B cell (primary cell): Measurements from ENCODE around the gene AUTS2. TPM values are rescaled to one million over a fixed set of nuclear protein-coding genes. Genes with fewer than 3 reads are reported as not detected.

Source experiments
- ATAC-seq: fragments of 200-7000 bp; cut with Tn5 transposase; one replicate; pipeline ENCODE4 v1.10.0; 2021; ENCODE audit warnings: low read depth, mild to moderate bottlenecking, moderate number of reproducible peaks, moderate library complexity
- CTCF ChIA-PET: fragments of 350-600 bp; sonication (Branson Sonifier 250); formaldehyde crosslinking; loops from one replicate; lab custom pipeline; 2021; ENCODE audit warnings: antibody characterized with exemption, inconsistent platforms; lab: Charles Lee
- POLR2A ChIA-PET: fragments of 350-600 bp; sonication (Branson Sonifier 250); formaldehyde crosslinking; loops from one replicate; lab custom pipeline; 2021; ENCODE audit warnings: antibody characterized with exemption; lab: Charles Lee
- DNase-seq: peaks from one replicate; pipeline ENCODE4 v3.0.0; 2013
- H2AFZ ChIP-seq: 2 replicates; pipeline ENCODE4 v1.6.1; 2012; ENCODE audit warnings: mild to moderate bottlenecking, low read depth, low read length; ENCODE audit not compliant: insufficient read depth, poor library complexity, severe bottlenecking
- H3K27ac ChIP-seq, 2 donors: 1 replicate in 1 of 2; 2 replicates in 1 of 2; pipeline ENCODE4 v1.5.1; 2012 to 2013; ENCODE audit warnings: low read length in 2 of 2, mild to moderate bottlenecking in 2 of 2, moderate library complexity in 1 of 2
- H3K27me3 ChIP-seq, 4 experiments: fragments of 200-600 bp in 1 of 4; sonication (generic) in 1 of 4; replicated peaks in 1 of 4; 1 replicate in 2 of 4; 2 replicates in 2 of 4; pipeline versions ENCODE4 v1.6.1 to v1.7.0; 2013 to 2016; ENCODE audit warnings: low read length in 3 of 4, mild to moderate bottlenecking in 2 of 4, mixed read lengths in 1 of 4, moderate library complexity in 1 of 4; ENCODE audit not compliant: insufficient read depth in 4 of 4, control insufficient read depth in 3 of 4; ENCODE audit errors: control extremely low read depth in 1 of 4
- H3K36me3 ChIP-seq, 2 experiments: replicated peaks in 1 of 2; 1 replicate in 1 of 2; 2 replicates in 1 of 2; pipeline versions ENCODE4 v1.6.1 to v1.7.1; 2013; ENCODE audit warnings: low read length in 1 of 2; ENCODE audit not compliant: insufficient read depth in 2 of 2, control insufficient read depth in 1 of 2; ENCODE audit errors: control extremely low read depth in 1 of 2, extremely low read depth in 1 of 2
- H3K4me1 ChIP-seq, 2 donors: fragments of 200-600 bp in 1 of 2; sonication (generic) in 1 of 2; 1 replicate in 1 of 2; 2 replicates in 1 of 2; pipeline versions ENCODE4 v1.5.1 to v1.6.1; 2013 to 2017; ENCODE audit warnings: low read length in 2 of 2; ENCODE audit not compliant: control insufficient read depth in 2 of 2, insufficient read depth in 2 of 2
- H3K4me2 ChIP-seq: replicated peaks from 2 replicates; pipeline ENCODE3; 2012; ENCODE audit warnings: mild to moderate bottlenecking, low read depth, low read length; ENCODE audit not compliant: poor library complexity, severe bottlenecking
- H3K4me3 ChIP-seq, 5 experiments: fragments of 200-600 bp in 1 of 5; sonication (generic) in 1 of 5; 1 replicate in 3 of 5; 2 replicates in 2 of 5; pipeline versions ENCODE4 v1.5.1 to v1.7.0; 2011 to 2016; ENCODE audit warnings: low read length in 4 of 5, mild to moderate bottlenecking in 4 of 5, low read depth in 2 of 5, control low read depth in 1 of 5, moderate library complexity in 1 of 5; ENCODE audit not compliant: insufficient read depth in 1 of 5; ENCODE audit errors: control extremely low read depth in 1 of 5, extremely low read depth in 1 of 5
- H3K79me2 ChIP-seq: fragments of 200-600 bp; sonication (generic); one replicate; pipeline ENCODE4 v1.6.0; 2016; ENCODE audit warnings: low read length; ENCODE audit not compliant: control insufficient read depth, insufficient read depth
- H3K9ac ChIP-seq: fragments of 200-600 bp; sonication (generic); 2 replicates; pipeline ENCODE4 v1.6.1; 2017; ENCODE audit warnings: mild to moderate bottlenecking, low read length, moderate library complexity
- H3K9me3 ChIP-seq, 3 donors: one replicate each; pipeline versions ENCODE4 v1.6.1 to v1.7.1; 2013; ENCODE audit warnings: low read length in 2 of 3; ENCODE audit not compliant: control insufficient read depth in 2 of 3, insufficient read depth in 1 of 3; ENCODE audit errors: control extremely low read depth in 1 of 3
- H4K20me1 ChIP-seq: 2 replicates; pipeline ENCODE4 v1.6.0; 2012; ENCODE audit warnings: mild to moderate bottlenecking, low read length; ENCODE audit not compliant: insufficient read depth, control insufficient read depth, poor library complexity, severe bottlenecking
- H3K27ac Mint-ChIP-seq: one replicate; pipeline ENCODE4 v1.8.0; 2021; ENCODE audit warnings: mixed read lengths
- H3K27me3 Mint-ChIP-seq: one replicate; pipeline ENCODE4 v1.8.0; 2021; ENCODE audit warnings: mixed read lengths
- H3K4me1 Mint-ChIP-seq: one replicate; pipeline ENCODE4 v1.8.0; 2021; ENCODE audit warnings: mixed read lengths
- H3K4me3 Mint-ChIP-seq: one replicate; pipeline ENCODE4 v1.8.0; 2021; ENCODE audit warnings: mixed read lengths
- H3K9me3 Mint-ChIP-seq: one replicate; pipeline ENCODE4 v1.8.0; 2022; ENCODE audit warnings: mixed read lengths; ENCODE audit not compliant: insufficient read depth
- CTCF ChIP-seq: fragments of 200-600 bp; IDR thresholded peaks from one replicate; pipeline ENCODE4 v1.8.0; 2022; ENCODE audit warnings: antibody characterized with exemption, mild to moderate bottlenecking
- EZH2 ChIP-seq: IDR thresholded peaks from 2 replicates; pipeline ENCODE4 v1.6.1; 2012; ENCODE audit warnings: borderline replicate concordance, low read depth, mild to moderate bottlenecking, moderate library complexity, low read length; ENCODE audit not compliant: insufficient read depth, poor library complexity, severe bottlenecking
- WGBS: methylation state at CpG from one replicate; pipeline ENCODE4 v1.1.5; 2013; ENCODE audit warnings: missing lambda C conversion rate; ENCODE audit not compliant: insufficient coverage; 5-methylcytosine and 5-hydroxymethylcytosine counted together
- intact Hi-C: fragments of 100-400 bp; cut with micrococcal nuclease; formaldehyde crosslinking; loops from one replicate; pipeline ENCODE4 v1.10.0; 2022
- polyA plus RNA-seq: library from polyadenylated mRNA; depleted of rRNA; stranded (reverse); fragments of >200 nt; gene quantifications from 2 replicates; pipeline ENCODE4 v1.2.3, GENCODE V29; 2012
- total RNA-seq, 2 donors: library from RNA; stranded (reverse); fragments of 120-200 nt in 1 of 2; gene quantifications; 1 replicate in 1 of 2; 2 replicates in 1 of 2; pipeline versions ENCODE4 v1.2.3 to v1.2.4, GENCODE V29; 2013 to 2022

AUTS2 gene
- total and polyA plus RNA-seq, 2 donors (not counting 1 experiment from before 2014, with no cell fraction given): 22.3 to 35.0 TPM

GRCh38 chr7:70523989-70524351 lies 925.7 kb downstream of the AUTS2 start:
- Mint-ChIP-seq H3K4me1 (no peaks in the 10 kb centered on the region), H3K9me3 (no peaks in the 10 kb centered on the region), H3K27me3 (no peaks in the 10 kb centered on the region), H3K27ac (no peak overlapping the region), H3K4me3 (no peak overlapping the region)
- no CpG with 5 or more reads among the region's 2 CpGs for WGBS
- no peaks in the 10 kb centered on the region for H3K27me3 ChIP-seq
- no peaks in the 10 kb centered on the region for H3K79me2 ChIP-seq
- intact Hi-C loops: no loop called here
- H2AFZ ChIP-seq: no peak overlapping the region
- H3K9ac ChIP-seq: no peak overlapping the region
- no peak overlapping the region for H3K27ac ChIP-seq
- POLR2A ChIA-PET: no interaction called here
- H3K4me1 ChIP-seq: no peaks in the 10 kb centered on the region
- ATAC-seq: no peak
- H3K36me3 ChIP-seq: peaks cover 0 to 9% of the 10 kb centered on the region in 2 experiments
- no peak overlapping the region for H3K4me2 ChIP-seq
- no peaks in the 10 kb centered on the region for H4K20me1 ChIP-seq
- no peak overlapping the region for H3K4me3 ChIP-seq
- TF ChIP-seq CTCF: no peak
- TF ChIP-seq EZH2: no peak
- DNase-seq: no peak
- CTCF ChIA-PET: no interaction called here
- H3K9me3 ChIP-seq: no peaks in the 10 kb centered on the region

- WGBS: 88% methylated on average over 5 of the region's 5 CpGs
- Mint-ChIP-seq H3K27ac (no peak overlapping the region), H3K9me3 (no peaks in the 10 kb centered on the region)
These were observed 927.7 kb downstream of the AUTS2 start for GRCh38 chr7:70525991-70526390.

More at GRCh38 chr7:70525991-70526390, 927.7 kb downstream of the AUTS2 start:
- Histone ChIP-seq H3K4me1 (no peaks in the 10 kb centered on the region), H4K20me1 (no peaks in the 10 kb centered on the region), H3K79me2 (no peaks in the 10 kb centered on the region), H3K9me3 (peaks cover 0 to 3% (median 0%) of the 10 kb centered on the region in 3 donors), H3K9ac (no peak overlapping the region), H3K4me3 (no peak overlapping the region), H3K27ac (no peak overlapping the region), H3K36me3 (peaks cover 0 to 7% of the 10 kb centered on the region in 2 experiments), H2AFZ (no peak overlapping the region), H3K4me2 (no peak overlapping the region), H3K27me3 (no peaks in the 10 kb centered on the region)
- intact Hi-C loops: no loop called here
- DNase-seq (no peak), ATAC-seq (no peak)
- TF ChIP-seq EZH2 (no peak), CTCF (no peak)
- Mint-ChIP-seq H3K4me3 (no peak overlapping the region), H3K27me3 (no peaks in the 10 kb centered on the region), H3K4me1 (no peaks in the 10 kb centered on the region)
- POLR2A ChIA-PET: no interaction called here
- CTCF ChIA-PET: no interaction called here
